CD4-positive, alpha-beta T cell treated with Interleukin-10 for 1 hour (primary cell): ENCODE results near the gene CALD1.
A peak's percentile ranks its signal among the peaks of the same experiment; 100 is the strongest.
"Not testable (repeated sequence)": the region's sequence is repeated elsewhere in the genome, so short reads cannot be mapped to it uniquely, and the experiment has no call there.

Source experiments
- DNase-seq: peaks from one replicate; pipeline ENCODE4 v3.0.0-alpha.2; 2020

Gene CALD1

DNA sequence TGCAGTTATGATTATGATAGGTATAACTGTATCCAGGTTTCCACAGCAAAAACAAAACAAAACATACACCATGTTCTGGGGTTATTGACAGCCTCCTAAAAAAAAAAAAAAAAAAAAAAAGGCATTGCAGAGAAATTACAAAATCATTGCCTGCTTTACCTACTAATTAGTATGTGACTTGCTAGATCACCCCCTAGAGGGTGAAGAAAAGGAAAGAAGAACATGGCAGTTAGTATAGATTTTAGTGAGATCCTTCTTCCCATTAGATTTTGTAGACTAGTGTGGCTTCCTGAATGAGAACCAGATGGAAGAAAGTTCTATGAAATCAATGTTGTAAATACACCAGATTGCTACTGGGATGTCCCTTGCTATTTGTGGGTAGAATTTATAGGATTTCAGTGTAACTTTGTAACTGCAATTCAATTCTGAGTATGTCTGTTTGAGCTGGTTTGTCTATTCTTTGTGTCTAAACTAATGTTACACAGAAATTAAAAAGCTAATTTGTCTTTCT lies 182.9 kb downstream of the CALD1 start:
- no peak for DNase-seq

DNA sequence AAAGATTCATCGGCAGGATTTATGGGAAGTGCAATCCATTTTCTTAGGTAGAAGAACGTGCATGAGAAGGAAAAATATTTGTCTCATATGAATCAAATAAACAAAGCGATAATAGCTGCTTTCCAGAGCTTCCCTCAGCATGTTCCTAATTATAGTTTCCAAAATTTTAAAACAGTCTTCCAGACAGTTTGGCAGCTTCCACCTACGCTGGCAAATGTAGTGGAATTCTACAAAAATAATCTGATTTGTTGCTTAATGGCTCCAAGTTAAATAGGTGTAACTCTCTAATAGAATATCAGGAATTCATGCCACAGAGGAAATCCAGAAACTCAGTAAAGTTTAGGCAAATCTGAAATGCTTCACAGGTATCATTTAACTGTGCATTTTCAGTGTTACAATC lies 183.6 kb downstream of the CALD1 start:
- no peak for DNase-seq

DNA sequence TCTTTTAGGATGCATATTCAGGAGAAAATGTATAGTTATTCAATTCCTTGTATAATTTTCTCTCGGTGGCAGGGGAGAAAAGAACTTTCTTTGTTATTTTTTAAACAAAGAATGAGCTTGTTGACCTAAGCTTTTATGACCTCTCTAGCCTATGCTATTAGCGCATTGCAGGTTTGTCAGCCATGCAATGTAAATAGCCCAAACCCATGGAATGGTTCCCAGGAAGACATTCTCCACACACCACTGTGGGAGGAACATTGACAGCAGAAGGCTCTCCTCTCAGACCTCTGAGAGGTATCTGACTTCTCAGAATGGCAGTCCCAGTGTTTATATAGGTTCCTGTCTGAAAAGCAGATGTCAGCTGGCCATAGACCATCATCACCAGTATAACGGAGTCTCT lies 187.3 kb downstream of the CALD1 start:
- DNase-seq = no peak

DNA sequence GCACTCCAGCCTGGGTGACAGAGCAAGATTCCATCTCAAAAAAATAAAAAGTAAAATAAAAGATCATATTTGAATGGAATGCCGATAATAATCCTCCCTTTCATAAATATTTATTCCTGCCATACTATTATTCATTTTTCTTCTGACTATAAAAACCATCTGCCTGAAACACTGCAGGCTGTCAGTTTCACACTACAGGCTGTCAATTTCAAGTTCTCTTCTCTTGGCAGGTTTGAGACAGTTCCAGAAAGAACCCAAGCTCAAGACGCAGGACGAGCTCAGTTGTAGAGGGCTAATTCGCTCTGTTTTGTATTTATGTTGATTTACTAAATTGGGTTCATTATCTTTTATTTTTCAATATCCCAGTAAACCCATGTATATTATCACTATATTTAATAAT lies 188.7 kb downstream of the CALD1 start:
- no peak for DNase-seq

DNA sequence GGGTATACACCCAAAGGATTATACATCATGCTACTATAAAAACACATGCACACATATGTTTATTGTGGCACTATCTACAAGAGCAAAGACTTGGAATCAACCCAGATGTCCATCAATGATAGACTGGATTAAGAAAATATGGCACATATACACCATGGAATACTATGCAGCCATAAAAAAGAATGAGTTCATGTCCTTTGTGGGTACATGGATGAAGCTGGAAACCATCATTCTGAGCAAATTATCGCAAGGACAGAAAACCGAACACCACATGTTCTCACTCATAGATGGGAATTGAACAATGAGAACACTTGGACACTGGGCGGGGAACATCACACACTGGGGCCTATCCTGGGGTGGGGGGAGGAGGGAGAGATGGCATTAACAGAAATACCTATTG lies 202.2 kb downstream of the CALD1 start:
- DNase-seq = not testable (repeated sequence)

DNA sequence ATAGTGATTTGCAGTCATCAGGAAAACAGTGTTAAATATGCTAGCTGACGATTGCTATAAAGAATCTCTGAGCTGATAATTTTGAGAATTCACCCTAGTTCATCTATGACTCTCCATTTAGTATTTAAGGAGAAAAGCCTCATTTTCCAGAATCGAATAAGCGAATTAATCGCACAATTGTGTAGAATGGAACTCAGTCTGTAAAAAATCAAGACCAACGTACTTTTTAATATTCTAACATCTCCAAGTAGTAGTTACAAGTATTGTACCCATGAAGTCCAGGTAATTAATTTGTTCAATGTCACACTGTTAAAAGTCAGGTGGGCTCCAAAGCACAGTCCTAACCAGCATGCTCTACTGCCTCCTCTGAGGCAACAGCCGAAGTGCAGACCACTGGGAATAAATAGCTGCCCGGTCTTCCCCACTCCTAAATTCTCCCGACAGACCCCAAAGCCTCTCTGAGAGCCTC lies 206.5 kb downstream of the CALD1 start:
- DNase-seq = no peak

DNA sequence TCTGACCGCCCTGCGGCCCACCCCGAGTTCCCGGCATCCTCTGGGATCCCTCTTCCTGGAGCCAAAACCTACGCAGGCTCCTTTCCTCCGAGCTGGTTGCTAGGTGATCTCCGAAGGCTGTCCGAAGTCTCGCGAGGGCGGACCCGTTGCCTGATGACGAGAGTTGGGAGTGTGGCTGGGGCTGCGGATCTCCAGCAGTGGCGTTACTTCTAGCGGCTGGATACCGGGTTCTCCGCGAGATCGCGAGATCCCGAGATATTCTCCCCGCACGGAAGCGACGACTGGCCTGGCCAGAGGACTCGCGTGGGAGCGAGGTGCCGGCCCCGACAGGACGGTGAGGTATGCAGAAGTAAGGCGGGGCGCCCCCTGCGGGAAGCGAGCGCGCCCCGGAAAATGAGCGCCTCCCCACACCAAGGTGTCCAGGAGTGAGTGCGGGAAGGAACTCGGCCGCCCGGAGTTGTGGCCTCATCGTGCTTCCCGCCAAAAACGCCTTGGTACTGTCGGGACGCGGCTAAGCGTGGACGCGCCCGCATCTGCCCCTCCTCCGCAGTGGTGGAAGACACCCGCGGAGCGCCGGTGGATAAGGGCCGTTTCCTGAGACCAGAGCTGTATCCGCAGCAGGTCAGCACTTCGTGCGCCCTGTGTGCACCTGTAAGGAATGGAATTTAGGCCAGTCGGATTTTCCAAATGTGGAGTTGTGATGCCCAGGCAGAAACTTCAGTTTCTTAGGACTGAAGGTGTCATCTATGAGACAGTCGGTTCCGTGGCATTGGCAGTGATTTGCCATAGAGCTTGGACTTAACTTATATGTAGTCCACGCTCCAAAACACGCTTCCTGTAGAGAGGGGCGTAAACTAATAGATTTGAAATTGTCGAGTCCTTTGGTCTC lies 207.2 kb downstream of the CALD1 start, which contains the start of gene AGBL3:
Gene AGBL3 (plus strand): TSS at position 146 of the 889 bp plus-strand sequence. CDS start 1,426 bp downstream, outside the sequence.
- DNase-seq = peak; percentile 92

DNA sequence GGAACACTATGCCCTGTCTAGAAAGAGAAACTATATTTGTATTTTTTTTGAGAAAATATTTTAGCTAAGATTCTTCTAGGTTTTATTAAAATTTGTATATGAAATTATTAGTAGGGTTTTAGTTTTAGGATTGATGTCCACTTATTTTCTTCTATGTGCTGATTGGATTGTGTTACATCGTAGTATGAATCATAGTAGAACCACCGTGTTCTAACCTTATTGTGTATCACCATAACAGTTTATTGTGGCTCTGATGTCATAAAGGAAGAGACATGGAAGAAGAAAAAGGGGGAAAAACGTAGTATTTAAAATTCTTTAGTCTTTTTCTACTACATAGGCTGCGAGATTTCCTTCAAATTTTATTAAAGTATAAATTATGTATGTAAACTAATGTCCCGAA lies 208.7 kb downstream of the CALD1 start:
- DNase-seq = no peak

DNA sequence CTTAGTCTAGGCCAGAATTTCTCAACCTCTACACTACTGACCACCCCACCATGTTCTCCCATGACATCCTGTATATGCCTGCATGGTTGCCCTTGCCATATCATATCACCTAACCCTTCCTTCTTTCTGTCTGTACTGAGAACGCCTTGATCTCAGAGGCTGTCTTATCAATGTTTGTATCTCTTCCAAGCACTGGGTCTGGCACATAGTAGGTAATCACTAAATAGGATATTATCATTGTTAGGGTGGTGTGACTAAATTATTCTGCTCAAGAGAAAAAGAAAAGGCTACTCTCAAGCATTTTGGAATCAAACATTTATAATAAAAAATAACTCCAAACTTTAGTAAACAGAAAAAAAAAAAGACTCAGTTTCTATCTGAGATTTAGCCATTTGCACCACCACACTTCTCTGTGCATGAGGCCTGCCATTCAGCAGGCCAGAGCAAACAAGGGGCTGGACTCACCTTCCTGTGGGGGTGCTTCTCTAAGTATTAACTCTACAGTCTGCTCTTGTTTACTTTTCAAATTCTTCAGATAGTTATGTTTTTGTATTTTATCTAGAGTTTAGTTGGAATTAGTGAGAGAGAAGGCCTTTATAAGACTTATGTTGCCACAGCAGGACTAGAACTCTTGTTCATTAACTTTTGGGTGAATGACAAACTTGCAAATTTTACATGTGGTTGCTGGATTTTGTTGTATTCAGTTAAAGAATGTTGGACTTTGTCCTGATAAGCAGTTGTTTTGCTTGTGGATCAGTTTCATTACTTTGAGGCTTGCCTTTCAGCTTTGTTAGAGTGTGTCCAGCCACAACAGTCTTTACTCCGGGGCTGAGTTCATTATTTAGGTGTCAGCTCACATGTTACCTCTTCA lies 212.3 kb downstream of the CALD1 start:
- DNase-seq = no peak

DNA sequence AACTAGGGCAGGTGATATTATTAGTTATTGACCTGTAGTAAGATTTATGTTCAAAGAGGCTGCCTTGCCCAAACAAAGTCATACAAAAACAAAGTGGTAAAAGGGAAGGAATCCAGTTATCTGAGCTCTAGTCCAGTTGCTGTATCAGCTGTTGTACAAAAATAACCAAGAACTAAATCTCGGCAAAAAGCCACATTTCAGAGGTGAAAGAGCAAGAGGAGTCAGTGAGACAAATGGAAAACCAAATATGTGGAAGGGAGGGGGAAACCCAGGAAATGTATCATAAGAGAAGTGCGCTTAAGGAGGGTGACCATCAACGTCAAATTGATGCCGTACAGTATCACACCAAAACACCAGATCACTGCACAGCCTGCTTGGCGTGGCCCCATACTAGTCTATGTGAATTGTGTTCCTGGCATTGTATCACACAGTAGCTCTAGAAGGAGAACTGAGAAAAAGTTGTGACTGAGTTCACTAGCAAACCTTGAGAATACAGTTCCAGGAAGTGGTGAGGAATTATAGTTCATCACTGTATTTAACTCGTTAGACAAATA lies 213.3 kb downstream of the CALD1 start:
- peak; percentile 29 for DNase-seq

DNA sequence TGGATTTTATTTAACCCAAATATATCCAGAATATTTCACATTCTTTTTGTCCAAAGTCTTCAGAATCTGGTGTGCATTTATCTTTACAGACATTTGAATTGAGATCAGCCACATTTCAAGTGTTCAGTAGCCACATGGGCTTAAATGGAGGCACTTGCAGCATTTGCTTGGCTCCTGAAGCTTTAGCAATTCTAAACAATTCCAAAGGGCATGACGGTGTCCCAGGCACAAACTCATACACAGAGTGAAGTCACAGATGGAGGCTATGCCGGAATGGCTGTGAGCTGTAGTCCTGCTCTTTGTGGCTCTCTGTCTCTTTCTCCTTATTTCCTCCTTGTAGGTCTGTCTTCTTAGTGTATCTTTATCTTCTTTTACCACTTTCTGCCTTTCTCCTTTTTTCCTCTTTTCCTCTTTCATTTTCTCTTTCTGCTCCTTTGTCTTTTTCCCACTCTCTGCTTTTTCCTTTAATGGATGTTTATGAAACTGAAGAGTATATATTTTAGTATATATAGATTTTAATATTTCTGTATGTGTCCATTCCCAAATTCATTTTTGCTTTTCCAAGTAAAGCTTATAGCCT lies 214.5 kb downstream of the CALD1 start:
- DNase-seq = no peak

DNA sequence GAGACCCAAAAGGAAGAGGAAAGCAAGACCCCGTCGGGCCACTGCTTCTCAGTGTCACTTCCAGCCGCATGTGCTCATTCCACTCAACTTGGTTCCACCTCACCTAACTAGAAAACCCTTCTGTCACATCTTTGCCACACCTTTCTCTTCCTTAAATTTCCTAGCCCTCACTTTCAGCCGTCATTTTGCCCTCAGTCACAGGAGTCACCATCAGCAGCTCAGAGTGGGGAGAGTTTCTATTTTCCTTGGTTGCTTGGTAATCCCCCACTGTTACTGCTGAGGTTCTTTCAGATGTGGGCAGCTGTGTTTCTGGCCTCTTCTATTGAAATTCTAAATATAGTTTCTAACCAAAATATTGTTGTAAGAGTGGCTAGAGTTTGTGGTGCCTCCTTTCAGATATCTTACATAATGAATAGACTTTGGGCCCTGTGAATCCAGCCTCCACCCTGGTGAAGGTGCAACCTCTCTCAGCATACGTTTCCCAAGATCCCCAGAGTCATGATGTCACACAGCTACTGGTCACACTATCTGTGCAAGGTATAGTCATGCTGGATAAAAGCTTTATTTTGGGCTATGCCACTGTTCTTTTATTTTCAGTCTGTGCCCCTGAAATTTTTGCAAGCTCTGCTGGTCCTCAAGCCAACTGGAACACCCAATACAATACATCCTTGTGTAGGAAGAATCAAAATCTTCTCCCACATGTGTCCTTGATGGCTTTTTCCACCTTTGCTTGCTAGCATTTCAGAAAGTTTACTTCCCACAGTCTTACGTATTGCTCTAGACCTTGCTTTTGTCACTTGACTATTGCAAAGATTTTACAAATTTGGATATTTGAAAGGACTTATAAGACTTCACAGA lies 216.0 kb downstream of the CALD1 start:
- peak; percentile 43 for DNase-seq

DNA sequence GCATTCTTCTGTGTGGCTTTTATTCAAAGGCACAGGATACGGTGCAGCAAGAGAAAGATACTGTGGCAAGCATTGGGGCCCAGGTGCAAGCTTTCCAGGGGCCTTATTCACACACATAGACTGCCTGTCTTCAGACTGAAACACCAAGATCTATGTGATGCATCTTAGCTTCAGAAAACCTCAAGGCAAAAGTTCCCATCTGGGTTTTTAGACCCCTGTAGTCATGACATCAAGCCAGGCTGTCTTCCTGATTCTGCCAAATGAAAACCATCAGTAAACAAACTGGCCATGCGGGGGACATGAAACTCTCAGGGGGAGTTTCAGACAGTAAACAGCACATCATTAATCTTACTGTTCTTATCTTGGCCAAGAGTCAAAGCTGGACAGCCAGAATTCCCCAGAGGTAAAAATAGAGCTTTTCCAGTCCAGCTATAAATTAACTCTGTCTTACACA lies 216.7 kb downstream of the CALD1 start:
- peak; percentile 15 for DNase-seq

DNA sequence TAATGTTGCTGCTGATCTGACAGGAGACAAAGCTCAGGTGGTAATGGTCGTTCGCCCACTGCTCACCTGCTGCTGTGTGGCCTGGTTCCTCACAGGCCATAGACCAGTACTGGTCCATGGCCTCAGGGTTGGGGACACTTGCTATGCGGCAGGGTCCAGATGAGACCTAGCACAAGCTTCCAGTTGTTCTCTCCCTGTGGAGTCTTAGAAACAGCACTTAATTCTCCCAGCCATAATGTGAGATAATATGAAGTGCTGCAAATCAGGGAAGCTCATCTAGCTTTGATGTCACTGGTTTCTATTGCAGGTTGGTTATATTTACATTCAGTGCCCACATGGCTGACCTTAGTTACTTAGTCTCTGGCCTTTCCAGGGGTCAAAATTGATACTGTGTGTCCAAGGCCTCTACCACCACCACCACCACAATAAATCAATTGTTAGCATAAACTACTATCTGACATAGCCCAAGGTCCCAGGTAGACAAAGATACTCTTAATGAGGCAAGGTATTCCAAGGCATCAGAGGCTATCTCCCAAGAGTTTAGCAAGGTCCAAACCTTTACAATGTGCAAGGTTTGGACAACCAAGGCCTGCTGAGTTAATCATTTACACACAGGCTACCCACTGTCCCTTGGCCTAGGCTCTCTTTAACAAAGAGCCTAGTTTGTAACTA lies 217.9 kb downstream of the CALD1 start:
- no peak for DNase-seq

DNA sequence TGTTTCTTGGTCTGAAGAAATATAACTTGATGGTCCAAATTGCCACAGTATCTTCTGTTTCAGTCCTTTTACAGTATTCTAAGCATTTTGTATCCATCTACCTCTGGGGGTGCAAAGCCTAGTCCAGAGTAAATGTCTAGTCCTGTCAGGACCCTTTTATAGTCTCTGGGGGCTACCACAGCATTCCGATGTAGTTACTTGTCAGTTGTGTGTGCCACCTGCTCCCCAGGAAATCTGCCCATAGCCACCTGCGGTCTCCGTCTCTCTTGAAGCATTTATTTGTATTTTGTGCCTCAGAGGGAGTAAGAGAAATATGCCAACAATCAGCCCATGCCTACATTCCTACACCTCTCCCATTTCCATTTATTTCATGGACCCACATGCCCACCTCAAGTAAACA lies 219.7 kb downstream of the CALD1 start:
- DNase-seq = no peak

DNA sequence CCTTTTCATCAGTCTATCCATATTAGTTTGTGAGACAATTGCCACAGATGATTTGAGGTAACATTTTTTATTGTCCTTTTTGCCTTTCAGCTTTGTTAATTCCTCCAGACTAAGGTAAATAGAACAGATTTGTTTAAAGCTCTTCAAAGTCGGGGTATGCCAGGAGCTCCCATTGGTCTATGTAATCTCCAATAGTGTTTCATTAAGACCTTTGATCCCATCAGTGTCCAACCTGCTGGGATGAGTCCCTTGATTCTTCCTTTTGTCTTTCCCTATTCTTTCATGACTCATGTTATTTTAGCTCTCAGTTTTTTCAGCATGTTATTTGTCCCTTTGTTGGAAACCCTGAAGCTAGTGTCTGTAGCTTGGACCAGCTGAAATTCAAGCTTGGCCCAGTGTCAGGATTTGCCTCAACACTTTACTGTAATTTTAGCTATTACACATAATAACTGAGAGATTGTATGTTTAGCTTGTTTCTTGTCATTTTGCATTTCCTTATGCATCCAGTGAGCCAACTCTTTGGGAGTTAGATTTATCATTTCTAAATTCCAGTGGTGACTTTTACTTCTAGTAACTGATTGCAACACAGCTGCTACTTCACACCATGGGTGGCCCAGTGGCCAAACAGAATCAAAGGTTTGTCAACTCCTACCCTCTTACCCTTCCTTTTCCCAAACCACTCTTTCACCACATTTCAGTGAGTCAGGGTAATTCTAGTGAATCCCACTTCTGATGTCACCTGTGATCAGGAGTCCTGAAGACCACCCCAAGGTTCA lies 222.1 kb downstream of the CALD1 start:
- no peak for DNase-seq

DNA sequence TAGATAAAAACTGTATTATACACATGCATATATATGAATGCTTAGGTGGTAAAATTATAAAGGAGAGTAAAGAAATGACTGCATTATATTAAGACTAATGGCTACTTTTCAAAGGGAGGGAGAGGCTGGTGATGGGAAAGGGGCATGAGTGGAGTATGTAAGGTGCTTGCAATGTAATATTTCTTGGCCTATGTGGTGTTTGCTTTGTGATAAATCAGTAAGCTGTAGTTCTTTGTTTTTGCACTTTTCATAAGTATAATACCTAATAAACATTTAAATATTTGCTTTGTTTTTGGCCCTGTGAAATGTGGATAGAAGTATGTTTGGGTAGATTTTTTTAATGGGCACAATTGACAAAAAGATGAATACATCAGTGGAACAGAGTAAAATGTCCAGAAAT lies 232.8 kb downstream of the CALD1 start:
- DNase-seq = no peak
